ENCODE measurements around the gene DCHS1. TPM values are rescaled to one million over a fixed set of nuclear protein-coding genes. Genes with fewer than 3 reads are reported as not detected.

The DCHS1 gene
- total and polyA plus RNA-seq, 9 of the 15 experiments (the other 6 are each of a cell fraction or from before 2014, with no cell fraction given) = 0.04 to 0.49 (median 0.14) TPM; not detected in 2

- TF ChIP-seq, protein P1, sequence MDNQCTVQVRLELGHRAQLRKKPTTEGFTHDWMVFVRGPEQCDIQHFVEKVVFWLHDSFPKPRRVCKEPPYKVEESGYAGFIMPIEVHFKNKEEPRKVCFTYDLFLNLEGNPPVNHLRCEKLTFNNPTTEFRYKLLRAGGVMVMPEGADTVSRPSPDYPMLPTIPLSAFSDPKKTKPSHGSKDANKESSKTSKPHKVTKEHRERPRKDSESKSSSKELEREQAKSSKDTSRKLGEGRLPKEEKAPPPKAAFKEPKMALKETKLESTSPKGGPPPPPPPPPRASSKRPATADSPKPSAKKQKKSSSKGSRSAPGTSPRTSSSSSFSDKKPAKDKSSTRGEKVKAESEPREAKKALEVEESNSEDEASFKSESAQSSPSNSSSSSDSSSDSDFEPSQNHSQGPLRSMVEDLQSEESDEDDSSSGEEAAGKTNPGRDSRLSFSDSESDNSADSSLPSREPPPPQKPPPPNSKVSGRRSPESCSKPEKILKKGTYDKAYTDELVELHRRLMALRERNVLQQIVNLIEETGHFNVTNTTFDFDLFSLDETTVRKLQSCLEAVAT (IDR thresholded peaks at IDR 0.05) = peak; percentile 12 to 68; a peak in 2 of 4 replicates
- TF ChIP-seq NR4A1 (CRISPR knock-in tag; IDR thresholded peaks at IDR 0.05) = 0 out of 2 replicates have a peak, but pooled peaks have one; percentile 80
- TF ChIP-seq NR4A1 (tag; IDR thresholded peaks at IDR 0.05) = no peak
- TF ChIP-seq SMC3 (conservative IDR thresholded peaks at IDR 0.05; ENCODE audit: insufficient read depth, low read depth, low read length) = peak; percentile 78
- TF ChIP-seq E2F8 (IDR thresholded peaks at IDR 0.05; ENCODE audit: low read depth, partially characterized antibody) = peak; percentile 91
- TF ChIP-seq SRF (CRISPR knock-in tag; IDR thresholded peaks at IDR 0.05) = peak in 1 of 2 experiments; percentile 70; a peak in 1 of 4 replicates
- 0 out of 2 replicates have a peak, but pooled peaks have one; percentile 34 for TF ChIP-seq ZNF75A (CRISPR knock-in tag; IDR thresholded peaks at IDR 0.05)
- TF ChIP-seq CREB3L1 (IDR thresholded peaks at IDR 0.05; ENCODE audit: borderline replicate concordance, low read depth) = peak; percentile 99
- no peak for TF ChIP-seq GTF3C2 (IDR thresholded peaks at IDR 0.05; ENCODE audit: borderline replicate concordance, extremely low read depth, insufficient read length)
- TF ChIP-seq FOXK1 (CRISPR knock-in tag; IDR thresholded peaks at IDR 0.05; ENCODE audit: borderline replicate concordance) = peak; percentile 34
- peak; percentile 3; the same call in 1 of the 2 replicates for TF ChIP-seq BHLHE40 (IDR thresholded peaks at IDR 0.05; ENCODE audit: low read length)
- TF ChIP-seq ZNF384 (IDR thresholded peaks at IDR 0.05; ENCODE audit: low read depth, low read length) = peak; percentile 91
These were observed 27.6 kb upstream of the DCHS1 start, which contains the start of gene MRPL17 (continued) for GRCh38 chr11:6682936-6683861.

Measured in K562 (cell line).